ENCODE data around the gene EME1.

DNA sequence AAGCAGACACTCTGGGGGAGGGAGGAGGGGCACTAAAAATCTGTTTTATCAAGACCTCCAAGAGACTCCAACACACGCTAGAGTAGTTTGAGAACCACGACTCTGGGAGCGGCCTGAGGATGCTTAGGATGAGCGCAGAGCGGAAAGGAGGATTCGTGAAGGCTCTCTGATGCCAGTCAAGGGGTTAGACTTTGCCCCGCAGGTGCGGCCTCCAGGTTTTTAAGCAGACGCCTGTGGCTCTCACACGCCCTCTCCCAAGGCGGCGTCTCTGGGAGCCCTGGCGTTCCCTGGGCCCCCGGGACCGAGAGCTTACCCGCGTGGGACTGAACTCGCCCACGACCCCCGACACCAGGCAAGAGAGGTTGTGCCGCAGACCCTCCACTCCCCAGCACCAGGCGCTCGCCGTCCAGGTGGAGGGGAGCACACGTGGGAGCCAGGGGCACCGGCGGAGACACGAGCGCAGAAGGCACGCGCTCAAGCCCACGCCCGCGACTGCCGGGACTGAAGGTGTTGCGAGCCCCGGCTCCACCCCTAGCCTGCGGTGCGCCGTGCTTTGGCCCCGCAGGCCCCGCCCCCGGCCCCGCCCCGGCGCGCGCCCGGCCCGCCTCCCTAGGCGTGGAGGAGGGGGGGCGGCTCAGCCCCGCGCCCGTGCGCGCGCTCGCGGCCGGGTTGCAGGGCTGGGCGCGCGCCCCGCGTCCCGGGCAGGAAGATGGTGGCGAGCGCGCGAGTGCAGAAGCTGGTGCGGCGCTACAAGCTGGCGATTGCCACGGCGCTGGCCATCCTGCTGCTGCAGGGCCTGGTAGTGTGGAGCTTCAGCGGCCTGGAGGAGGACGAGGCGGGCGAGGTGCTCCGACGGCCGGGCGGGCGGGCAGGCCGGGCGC, 27.4 kb upstream of the EME1 start, which contains the start of gene XYLT2:
- TF ChIP-seq, protein P1, sequence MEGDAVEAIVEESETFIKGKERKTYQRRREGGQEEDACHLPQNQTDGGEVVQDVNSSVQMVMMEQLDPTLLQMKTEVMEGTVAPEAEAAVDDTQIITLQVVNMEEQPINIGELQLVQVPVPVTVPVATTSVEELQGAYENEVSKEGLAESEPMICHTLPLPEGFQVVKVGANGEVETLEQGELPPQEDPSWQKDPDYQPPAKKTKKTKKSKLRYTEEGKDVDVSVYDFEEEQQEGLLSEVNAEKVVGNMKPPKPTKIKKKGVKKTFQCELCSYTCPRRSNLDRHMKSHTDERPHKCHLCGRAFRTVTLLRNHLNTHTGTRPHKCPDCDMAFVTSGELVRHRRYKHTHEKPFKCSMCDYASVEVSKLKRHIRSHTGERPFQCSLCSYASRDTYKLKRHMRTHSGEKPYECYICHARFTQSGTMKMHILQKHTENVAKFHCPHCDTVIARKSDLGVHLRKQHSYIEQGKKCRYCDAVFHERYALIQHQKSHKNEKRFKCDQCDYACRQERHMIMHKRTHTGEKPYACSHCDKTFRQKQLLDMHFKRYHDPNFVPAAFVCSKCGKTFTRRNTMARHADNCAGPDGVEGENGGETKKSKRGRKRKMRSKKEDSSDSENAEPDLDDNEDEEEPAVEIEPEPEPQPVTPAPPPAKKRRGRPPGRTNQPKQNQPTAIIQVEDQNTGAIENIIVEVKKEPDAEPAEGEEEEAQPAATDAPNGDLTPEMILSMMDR (IDR thresholded peaks at IDR 0.05): no peak
- peak in 1 of 2 donors; percentile 49 for TF ChIP-seq POLR2A (IDR thresholded peaks at IDR 0.05)
